Ovary (tissue), 9 donors: ENCODE results near the gene PYGO2. TPM values are rescaled to one million over a fixed set of nuclear protein-coding genes. Genes with fewer than 3 reads are reported as not detected.

Source experiments
- DNase-seq, 5 donors: peaks; one replicate each; pipeline ENCODE4 v3.0.0-alpha.2; 2019 to 2020
- H3K27ac ChIP-seq, 2 donors: fragments of 200-600 bp; one replicate each; pipeline versions ENCODE4 v1.5.1 to v1.8.0; 2019 to 2022
- H3K27me3 ChIP-seq: fragments of 200-600 bp; one replicate; pipeline ENCODE4 v1.8.0; 2022
- H3K36me3 ChIP-seq: fragments of 200-600 bp; sonication (generic); one replicate; pipeline ENCODE4 v1.5.1; 2019
- H3K4me1 ChIP-seq: one replicate; pipeline ENCODE4 v1.8.1; 2013; ENCODE audit warnings: mild to moderate bottlenecking, moderate library complexity; ENCODE audit not compliant: insufficient read depth
- H3K4me3 ChIP-seq: fragments of 200-600 bp; sonication (generic); one replicate; pipeline ENCODE4 v1.5.1; 2017
- H3K9me3 ChIP-seq, 2 donors: fragments of 200-600 bp in 1 of 2; sonication (generic) in 1 of 2; one replicate each; pipeline versions ENCODE4 v1.5.1 to v1.8.1; 2013 to 2019; ENCODE audit warnings: mild to moderate bottlenecking in 1 of 2, moderate library complexity in 1 of 2
- CTCF ChIP-seq, 3 donors: fragments of 450-650 bp in 2 of 3; fragments of 200-600 bp in 1 of 3; IDR thresholded peaks; one replicate each; pipeline versions ENCODE4 v1.5.1 to v1.8.0; 2016 to 2022; ENCODE audit warnings: antibody characterized with exemption in 3 of 3, mild to moderate bottlenecking in 1 of 3
- EP300 ChIP-seq: sonication (generic); formaldehyde crosslinking; IDR thresholded peaks from one replicate; pipeline ENCODE4 v1.6.1; 2017; ENCODE audit warnings: antibody characterized with exemption
- POLR2A ChIP-seq: fragments of 450-650 bp; IDR thresholded peaks from one replicate; pipeline ENCODE4 v1.6.1; 2017; ENCODE audit warnings: antibody characterized with exemption, mild to moderate bottlenecking, moderate library complexity
- WGBS, 3 donors: extraction: QIAGEN DNeasy Blood & Tissue Kit in 1 of 3; methylation state at CpG; one replicate each; pipeline versions ENCODE4 v1.1.5 to v1.1.7; 2013 to 2017; 5-methylcytosine and 5-hydroxymethylcytosine counted together
- intact Hi-C, 4 donors: fragments of 100-400 bp; cut with DNase I; formaldehyde crosslinking; loops; one replicate each; pipeline versions ENCODE4 v1.11.0 to v1.15.1; 2022 to 2023
- polyA plus RNA-seq, 2 donors: library from polyadenylated mRNA; stranded (reverse); fragments of 200-250 nt in 1 of 2; fragments of 350-450 nt in 1 of 2; fragmentation: Illumina TruSeq in 1 of 2; extraction: RNeasy Lipid Tissue Mini Kit (QIAGEN cat#74804) in 1 of 2; gene quantifications; one replicate each; pipeline ENCODE4 v1.2.3, GENCODE V29; 2013 to 2014
- total RNA-seq, 7 donors: library from RNA; depleted of rRNA in 2 of 7; stranded (reverse); fragments of >200 nt in 2 of 7; fragmentation: NEBNext Ultra II Directional in 3 of 7; extraction: Animal tissue kit (Norgen Biotek cat#: 25700) in 3 of 7; gene quantifications; one replicate each; pipeline versions ENCODE4 v1.1.0 to v1.2.4, GENCODE V29; 2016 to 2023
- donor health status: DM: no; HTN: no; CAD: no; lungs with moderate emphysema.
- donor health status: DM: no; HTN: no; CAD: no.
- donor health status: Bipolar disorder and iron deficiency.
- donor health status: DM: yes; HTN: yes; CAD: no.
- donor health status: DM: no; HTN: no; CAD: no.
- donor health status: DM: yes; HTN: yes; CAD: no.

PYGO2 gene
- total and polyA plus RNA-seq, 9 donors, result 17.2 to 53.0 (median 35.2) TPM

- peaks cover 12% of the 10 kb centered on the region for H3K4me1 ChIP-seq
- intact Hi-C loops, result loop anchor here in 1 of 4 donors (5.0 kb wide), 1 partner anchor 82 kb away; the partner anchor contains the start of gene ADAM15
Observed at GRCh38 chr1:154970631-154971340, 9.2 kb upstream of the PYGO2 start, which contains the start of gene SHC1. TSS of gene SHC1 (minus strand) at chr1:154970747. CDS start at chr1:154970526, 221 bp downstream.

GRCh38 chr1:154969860-154970452, 8.4 kb upstream of the PYGO2 start:
- Histone ChIP-seq H3K36me3 (no peaks in the 10 kb centered on the region), H3K4me3 (peak overlapping the region; percentile 52), H3K4me1 (peaks cover 12% of the 10 kb centered on the region), H3K27me3 (no peaks in the 10 kb centered on the region), H3K9me3 (no peaks in the 10 kb centered on the region), H3K27ac (peak overlapping the region; percentile 87 to 98)
- peak; percentile 60 to 82 (median 75) for DNase-seq
- intact Hi-C loops, result loop anchor here in 1 of 4 donors (5.0 kb wide), 1 partner anchor 82 kb away; the partner anchor contains the start of gene ADAM15
- WGBS, 3 donors, result 3 to 13% (median 7%) methylated on average over 22 of the region's 22 CpGs
- no peak for TF ChIP-seq CTCF (IDR thresholded peaks at IDR 0.05)
- no peak for TF ChIP-seq POLR2A
- TF ChIP-seq EP300, result no peak

More at GRCh38 chr1:154970631-154971340, 9.2 kb upstream of the PYGO2 start, which contains the start of gene SHC1:
- Histone ChIP-seq H3K9me3 (no peaks in the 10 kb centered on the region), H3K27me3 (no peaks in the 10 kb centered on the region), H3K36me3 (no peaks in the 10 kb centered on the region), H3K4me3 (peak within 1 kb of the TSS; percentile 52), H3K27ac (peak within 1 kb of the TSS; percentile 87 to 98)
- TF ChIP-seq POLR2A (peak; percentile 91), CTCF (IDR thresholded peaks at IDR 0.05) (no peak)
- peak; percentile 95 to 97 (median 96) for DNase-seq
- WGBS, 3 donors, result 3 to 6% (median 4%) methylated on average over 15 of the region's 15 CpGs

GRCh38 chr1:154969246-154969645, 7.7 kb upstream of the PYGO2 start:
- Histone ChIP-seq H3K27ac (peak overlapping the region; percentile 49 to 98), H3K36me3 (no peaks in the 10 kb centered on the region), H3K27me3 (no peaks in the 10 kb centered on the region), H3K9me3 (no peaks in the 10 kb centered on the region), H3K4me3 (peak overlapping the region; percentile 52), H3K4me1 (peaks cover 12% of the 10 kb centered on the region)
- no peak for TF ChIP-seq POLR2A
- TF ChIP-seq CTCF (IDR thresholded peaks at IDR 0.05), result no peak
- TF ChIP-seq EP300, result no peak
- DNase-seq, result no peak
- intact Hi-C loops, result no loop called here
- WGBS, 3 donors, result 21 to 33% (median 23%) methylated on average over 5 of the region's 5 CpGs

- peaks cover 12% of the 10 kb centered on the region for H3K4me1 ChIP-seq
- H3K27ac ChIP-seq, result peak overlapping the region in 1 of 2 donors; percentile 49
- TF ChIP-seq POLR2A, result no peak
- no peak for TF ChIP-seq CTCF (IDR thresholded peaks at IDR 0.05)
- TF ChIP-seq EP300, result no peak
- no peak for DNase-seq
- no peaks in the 10 kb centered on the region for H3K9me3 ChIP-seq
- H3K27me3 ChIP-seq, result no peaks in the 10 kb centered on the region
- H3K4me3 ChIP-seq, result no peak overlapping the region
- WGBS, 3 donors, result 68 to 87% (median 80%) methylated on average over 3 of the region's 3 CpGs
- intact Hi-C loops, result no loop called here
- H3K36me3 ChIP-seq, result no peaks in the 10 kb centered on the region
Observed at GRCh38 chr1:154968731-154969130, 7.1 kb upstream of the PYGO2 start.
